ENCODE data around the gene HOXC10.

DNA sequence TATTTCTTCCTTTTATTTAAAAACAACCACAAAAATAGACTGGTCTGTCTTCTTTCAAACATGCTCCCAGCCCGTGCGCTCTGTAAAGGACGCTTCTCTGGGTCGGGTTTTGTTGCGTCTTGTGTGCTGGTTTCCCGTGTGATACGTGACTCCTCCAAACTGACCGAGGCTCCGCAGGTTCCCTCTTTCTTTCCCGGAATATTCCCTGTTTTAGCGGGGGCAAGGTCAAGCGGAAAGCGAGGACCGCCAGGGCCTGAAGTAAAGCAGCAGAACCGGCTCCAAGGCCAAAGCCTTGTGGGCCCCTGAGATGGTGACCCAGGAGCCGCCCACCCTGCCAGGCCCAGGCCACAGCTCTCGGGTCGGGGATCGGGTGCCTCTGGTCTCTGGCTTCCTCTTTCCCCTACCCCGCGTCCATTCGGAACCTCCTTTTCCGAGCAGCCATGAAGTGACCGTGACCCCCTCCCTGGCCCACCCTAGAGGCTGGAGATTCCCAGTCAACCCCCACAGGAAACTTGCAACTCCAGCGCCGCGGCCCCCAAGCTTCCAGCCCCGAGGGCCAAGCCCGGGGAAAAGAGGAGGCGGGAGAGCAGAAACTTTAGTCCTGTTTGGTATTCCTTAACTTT is 885 bp upstream of the HOXC10 start:
- TF ChIP-seq, protein P1, sequence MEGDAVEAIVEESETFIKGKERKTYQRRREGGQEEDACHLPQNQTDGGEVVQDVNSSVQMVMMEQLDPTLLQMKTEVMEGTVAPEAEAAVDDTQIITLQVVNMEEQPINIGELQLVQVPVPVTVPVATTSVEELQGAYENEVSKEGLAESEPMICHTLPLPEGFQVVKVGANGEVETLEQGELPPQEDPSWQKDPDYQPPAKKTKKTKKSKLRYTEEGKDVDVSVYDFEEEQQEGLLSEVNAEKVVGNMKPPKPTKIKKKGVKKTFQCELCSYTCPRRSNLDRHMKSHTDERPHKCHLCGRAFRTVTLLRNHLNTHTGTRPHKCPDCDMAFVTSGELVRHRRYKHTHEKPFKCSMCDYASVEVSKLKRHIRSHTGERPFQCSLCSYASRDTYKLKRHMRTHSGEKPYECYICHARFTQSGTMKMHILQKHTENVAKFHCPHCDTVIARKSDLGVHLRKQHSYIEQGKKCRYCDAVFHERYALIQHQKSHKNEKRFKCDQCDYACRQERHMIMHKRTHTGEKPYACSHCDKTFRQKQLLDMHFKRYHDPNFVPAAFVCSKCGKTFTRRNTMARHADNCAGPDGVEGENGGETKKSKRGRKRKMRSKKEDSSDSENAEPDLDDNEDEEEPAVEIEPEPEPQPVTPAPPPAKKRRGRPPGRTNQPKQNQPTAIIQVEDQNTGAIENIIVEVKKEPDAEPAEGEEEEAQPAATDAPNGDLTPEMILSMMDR (IDR thresholded peaks at IDR 0.05 in 4 of 5, conservative IDR thresholded peaks at IDR 0.05 in 1 of 5), result peak in 1 of 5 experiments; percentile 13
- TF ChIP-seq POLR2A (IDR thresholded peaks at IDR 0.05), result no peak

All from gastrocnemius medialis (tissue), 4 donors.